ENCODE results near the gene LCN15.

- TF ChIP-seq, protein P1, sequence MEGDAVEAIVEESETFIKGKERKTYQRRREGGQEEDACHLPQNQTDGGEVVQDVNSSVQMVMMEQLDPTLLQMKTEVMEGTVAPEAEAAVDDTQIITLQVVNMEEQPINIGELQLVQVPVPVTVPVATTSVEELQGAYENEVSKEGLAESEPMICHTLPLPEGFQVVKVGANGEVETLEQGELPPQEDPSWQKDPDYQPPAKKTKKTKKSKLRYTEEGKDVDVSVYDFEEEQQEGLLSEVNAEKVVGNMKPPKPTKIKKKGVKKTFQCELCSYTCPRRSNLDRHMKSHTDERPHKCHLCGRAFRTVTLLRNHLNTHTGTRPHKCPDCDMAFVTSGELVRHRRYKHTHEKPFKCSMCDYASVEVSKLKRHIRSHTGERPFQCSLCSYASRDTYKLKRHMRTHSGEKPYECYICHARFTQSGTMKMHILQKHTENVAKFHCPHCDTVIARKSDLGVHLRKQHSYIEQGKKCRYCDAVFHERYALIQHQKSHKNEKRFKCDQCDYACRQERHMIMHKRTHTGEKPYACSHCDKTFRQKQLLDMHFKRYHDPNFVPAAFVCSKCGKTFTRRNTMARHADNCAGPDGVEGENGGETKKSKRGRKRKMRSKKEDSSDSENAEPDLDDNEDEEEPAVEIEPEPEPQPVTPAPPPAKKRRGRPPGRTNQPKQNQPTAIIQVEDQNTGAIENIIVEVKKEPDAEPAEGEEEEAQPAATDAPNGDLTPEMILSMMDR (IDR thresholded peaks at IDR 0.05): no peak
- no peak for TF ChIP-seq POLR2A (IDR thresholded peaks at IDR 0.05)
Observed at GRCh38 chr9:136726118-136726517, 38.2 kb downstream of the LCN15 start.

Data from Peyer's patch (tissue), 4 donors.